GM20431 (cell line): ENCODE results near the gene SLC44A1.

ENCODE experiments used
- in situ Hi-C: fragments of 300-500 bp; cut with MseI, MboI; formaldehyde crosslinking; loops from one replicate; pipeline ENCODE4 v1.15.0; 2020; ENCODE audit warnings: low sequenced_read_pairs; ENCODE audit not compliant: unreplicated experiment

Gene SLC44A1

DNA sequence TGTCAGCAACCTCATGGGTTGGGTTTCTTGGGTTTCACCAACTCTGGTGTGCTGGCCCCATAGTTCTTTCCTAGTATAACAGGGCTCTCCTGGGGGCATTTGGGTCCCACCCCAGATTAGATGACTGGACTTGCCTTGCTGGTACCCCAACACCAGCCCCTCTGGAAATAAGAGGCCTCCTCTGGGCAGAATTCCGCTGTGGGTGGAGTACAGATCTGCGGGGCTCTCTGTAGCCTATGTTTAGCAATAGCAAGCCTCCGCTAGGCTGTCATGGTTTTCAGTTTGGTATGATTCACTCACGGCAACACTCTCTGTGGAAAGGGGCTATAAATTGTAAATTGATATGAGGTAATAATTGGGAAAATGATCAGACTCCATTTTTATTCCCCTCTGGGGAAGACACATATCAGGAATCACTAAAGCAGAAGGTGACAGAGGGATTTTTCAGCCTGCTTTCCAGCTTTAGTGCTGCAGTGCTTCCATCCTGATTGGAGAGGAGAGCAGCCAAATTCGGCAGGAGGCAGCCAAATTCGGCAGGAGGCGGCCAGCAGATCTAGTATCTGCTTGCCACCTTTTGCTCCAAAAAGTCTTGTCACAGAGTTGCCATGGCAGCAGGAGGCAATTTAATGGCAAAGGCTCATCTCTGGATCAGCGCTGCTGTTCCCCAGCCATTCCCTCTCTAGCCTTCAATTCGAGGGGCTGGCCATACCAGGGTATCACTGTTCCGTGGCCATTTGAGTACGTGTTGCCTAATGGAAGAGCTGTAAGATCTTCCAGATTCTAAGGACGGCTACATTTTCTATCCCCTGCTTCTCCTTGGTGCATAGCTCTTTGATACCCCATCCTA, 84.6 kb downstream of the SLC44A1 start:
- in situ Hi-C loops = no loop called here

DNA sequence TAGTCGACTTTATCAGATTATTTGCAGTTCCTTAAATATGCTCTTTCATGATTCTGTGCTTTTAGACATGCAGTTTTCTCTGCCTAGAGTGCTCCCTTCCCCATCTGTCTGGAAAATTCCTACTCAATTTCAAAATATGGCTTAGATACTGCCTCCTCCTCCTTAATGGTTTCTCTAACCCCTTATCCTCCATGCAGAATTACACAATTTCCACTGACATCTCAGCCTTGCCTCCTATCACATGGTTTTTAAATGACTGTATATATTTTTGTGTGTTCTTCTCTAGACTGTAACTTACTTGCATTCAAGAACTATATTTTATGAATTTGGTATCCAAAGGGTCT, 85.2 kb downstream of the SLC44A1 start:
- in situ Hi-C loops = no loop called here

- in situ Hi-C loops = no loop called here
Measured at GRCh38 chr9:105330201-105330600, 85.8 kb downstream of the SLC44A1 start.

DNA sequence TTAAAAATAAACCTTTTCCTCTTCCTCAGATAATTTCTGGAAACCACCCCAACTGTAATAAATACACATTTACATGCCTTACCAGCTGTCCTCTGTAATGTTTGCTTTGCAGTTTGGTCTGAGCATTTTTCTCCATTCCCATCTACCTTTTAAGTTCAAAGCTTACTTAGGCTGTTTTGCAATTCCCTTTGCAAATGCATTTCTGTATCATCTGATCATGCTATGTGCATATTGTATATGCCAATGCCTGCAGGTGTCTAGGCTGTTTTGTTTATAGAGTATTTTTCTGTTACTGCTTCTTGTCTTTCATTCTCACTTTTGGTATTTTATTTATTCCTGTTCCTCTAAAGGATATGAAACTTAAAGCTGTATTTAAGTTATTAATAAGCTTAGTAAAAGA, 86.3 kb downstream of the SLC44A1 start:
- in situ Hi-C loops = no loop called here

GRCh38 chr9:105331160-105331559, 86.7 kb downstream of the SLC44A1 start:
- in situ Hi-C loops = no loop called here

- in situ Hi-C loops = no loop called here
Measured at GRCh38 chr9:105331755-105332154, 87.3 kb downstream of the SLC44A1 start.

- in situ Hi-C loops = no loop called here
Measured at GRCh38 chr9:105332471-105332870, 88.0 kb downstream of the SLC44A1 start.

DNA sequence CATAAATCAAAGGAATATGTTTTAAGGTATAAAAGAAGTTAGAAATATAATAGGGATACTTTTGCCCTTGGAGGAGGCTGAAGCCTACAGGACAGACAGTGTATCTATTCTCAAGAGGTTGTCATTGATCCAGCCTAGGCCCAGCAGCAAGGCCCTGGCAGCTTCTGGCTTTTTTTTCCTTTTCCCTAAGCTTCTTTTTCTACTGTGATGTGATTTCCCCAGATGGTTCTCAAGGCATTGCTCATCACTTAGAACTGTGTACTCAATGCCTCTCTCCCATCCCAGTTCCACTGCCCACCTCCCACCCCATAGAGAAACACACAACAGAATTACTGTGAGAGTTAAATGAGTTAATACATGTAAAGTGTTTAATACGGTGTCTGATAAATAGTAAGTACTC, 88.6 kb downstream of the SLC44A1 start:
- in situ Hi-C loops = no loop called here

DNA sequence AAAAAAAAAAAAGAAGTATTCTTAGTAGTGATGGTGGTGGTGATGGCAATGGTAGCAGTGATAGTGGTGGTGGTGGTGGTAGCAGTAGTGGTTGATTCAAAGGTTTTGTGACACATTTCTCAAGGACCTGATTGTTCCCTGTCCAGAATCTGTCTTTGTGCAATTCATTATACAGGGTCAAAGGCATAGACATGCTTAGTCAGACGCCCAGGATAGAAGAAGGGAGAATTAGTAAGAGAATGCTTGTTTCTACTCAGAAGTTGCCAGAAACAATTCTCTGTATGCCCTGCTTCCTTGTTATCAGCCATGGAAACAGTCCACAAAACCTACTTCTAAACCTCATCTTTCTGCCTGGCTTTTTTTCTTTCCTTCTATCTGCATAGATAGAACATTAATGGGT, 89.4 kb downstream of the SLC44A1 start:
- in situ Hi-C loops = no loop called here

DNA sequence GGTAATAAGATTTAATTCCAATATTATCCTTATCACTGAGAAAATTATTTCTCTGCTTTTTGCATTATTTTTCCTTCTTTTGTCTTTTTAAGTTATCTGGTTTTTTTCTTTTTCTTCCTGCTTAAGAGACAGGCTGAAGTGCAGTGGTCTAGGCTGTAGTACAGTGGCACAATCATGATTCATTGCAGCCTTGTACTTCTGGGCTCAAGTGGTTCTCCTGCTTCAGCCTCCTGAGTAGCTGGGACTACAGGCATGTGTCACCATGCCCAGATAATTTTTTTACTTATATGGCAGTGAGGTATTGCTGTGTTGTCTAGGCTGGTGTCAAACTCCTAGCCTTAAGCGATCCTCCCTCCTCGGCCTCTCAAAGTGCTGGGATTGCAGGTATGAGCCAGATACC, 93.9 kb downstream of the SLC44A1 start:
- in situ Hi-C loops = no loop called here

DNA sequence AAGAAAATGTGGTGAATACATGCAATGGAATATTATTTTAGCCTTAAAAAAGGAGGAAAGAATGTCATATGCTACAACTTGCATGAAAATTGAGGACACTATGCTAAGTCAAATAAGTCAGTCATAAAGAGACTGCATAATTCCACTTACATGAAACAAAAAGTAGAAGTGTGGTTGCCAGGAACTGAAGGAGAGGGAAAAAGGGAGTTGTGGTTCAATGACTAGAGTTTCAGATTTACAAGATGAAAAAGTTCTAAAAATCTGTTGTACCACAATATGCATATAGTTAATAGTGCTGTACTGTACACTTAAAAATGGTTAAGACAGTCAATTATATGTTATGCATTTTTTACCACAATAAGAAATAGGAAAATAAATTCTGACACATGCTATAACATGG, 95.4 kb downstream of the SLC44A1 start:
- in situ Hi-C loops = no loop called here

- in situ Hi-C loops = no loop called here
Measured at GRCh38 chr9:105341434-105342146, 97.1 kb downstream of the SLC44A1 start.

DNA sequence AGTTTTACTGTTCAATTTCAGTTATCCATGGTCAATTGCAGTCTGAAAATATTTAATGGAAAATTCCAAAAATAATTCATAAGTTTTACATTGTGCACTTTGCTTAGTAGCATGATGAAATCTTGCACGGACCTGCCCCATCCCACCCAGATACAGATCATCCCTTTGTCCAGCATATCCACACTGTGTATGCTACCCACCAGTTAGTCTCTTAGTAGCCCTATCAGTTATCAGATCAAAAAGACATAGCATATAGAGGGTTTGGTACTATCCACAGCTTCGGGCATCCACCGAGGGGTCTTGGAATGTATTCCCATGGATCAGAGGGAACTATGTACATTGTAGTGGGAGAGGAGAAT, 97.7 kb downstream of the SLC44A1 start:
- in situ Hi-C loops = no loop called here

DNA sequence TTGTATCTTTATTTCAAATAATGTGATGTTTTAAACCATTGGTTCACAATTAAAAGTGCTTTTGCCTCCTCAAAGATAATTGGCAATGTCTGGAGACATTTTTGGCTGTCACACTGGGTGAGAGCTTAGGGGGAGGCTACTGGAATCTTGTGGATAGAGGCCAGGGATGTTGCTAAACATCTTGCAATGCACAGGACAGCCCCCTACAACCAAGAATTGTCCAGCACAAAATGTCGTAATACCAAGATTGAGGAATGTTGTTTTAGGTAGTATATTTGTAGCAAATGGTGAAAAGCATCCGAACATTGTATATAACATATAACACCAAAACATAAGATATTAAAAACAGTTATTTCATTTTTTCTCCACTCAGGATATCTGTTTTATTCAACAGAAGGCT, 99.8 kb downstream of the SLC44A1 start:
- in situ Hi-C loops = no loop called here

DNA sequence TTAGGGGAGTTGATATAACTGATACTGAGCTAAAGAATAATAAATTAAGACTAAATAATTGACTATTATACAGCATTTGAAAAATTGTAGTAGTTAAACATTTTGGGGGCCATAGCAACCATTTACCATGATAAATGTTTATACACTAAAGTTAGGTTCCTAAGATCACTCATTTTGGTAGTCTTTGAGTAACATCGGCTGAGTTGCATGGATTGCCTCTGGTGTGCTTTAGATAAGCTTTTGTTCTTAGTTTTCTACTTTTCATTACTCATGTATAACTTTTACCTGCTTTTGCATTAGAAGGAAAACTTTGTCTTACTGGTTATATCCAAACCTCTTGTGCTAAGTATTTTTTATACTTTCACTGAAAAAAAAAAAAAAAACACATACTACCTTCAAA, 101.2 kb downstream of the SLC44A1 start:
- in situ Hi-C loops = no loop called here

DNA sequence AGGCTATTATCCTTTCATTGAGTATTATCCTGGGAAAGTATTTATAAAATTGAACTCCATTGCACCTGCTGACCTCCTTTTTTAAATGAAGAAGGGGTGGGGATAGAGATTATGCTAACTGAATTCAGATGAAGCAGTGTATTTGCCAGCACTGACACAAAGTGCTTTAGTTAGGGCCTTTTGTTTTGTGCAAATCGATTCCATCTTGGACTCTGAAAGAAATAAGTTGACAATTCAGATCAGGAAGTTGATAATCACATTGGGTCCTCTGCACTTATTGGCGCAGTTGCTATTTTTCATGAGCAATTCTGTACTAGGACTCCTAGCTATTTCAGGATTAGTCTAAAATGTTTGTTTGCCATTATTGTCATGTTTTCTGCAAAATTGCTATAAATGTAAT, 101.8 kb downstream of the SLC44A1 start:
- in situ Hi-C loops = no loop called here

- in situ Hi-C loops = no loop called here
Measured at GRCh38 chr9:105354448-105354847, 110.0 kb downstream of the SLC44A1 start.

DNA sequence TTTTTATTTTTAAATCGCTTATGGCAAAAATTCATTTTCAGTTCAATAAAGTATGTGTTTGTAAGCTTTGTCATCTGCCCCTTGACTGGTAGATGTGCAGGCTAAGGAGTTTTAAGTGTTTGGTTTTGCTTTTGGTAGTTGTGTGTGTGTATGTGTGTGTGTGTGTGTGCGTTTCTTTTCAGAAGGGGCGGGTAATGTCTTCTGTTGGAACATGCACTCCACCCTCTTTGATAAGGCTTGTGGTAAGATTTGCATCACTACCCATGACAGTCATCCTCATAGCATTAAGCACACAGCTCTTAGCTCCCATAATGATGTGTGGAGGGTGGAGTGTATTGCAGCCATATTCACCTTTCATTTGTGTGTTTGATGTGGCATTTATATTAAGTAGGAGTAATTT, 111.3 kb downstream of the SLC44A1 start:
- in situ Hi-C loops = no loop called here

- in situ Hi-C loops = no loop called here
Measured at GRCh38 chr9:105357937-105358336, 113.5 kb downstream of the SLC44A1 start.

- in situ Hi-C loops = no loop called here
Measured at GRCh38 chr9:105359892-105360291, 115.4 kb downstream of the SLC44A1 start.

GRCh38 chr9:105360344-105360743, 115.9 kb downstream of the SLC44A1 start:
- in situ Hi-C loops = no loop called here

DNA sequence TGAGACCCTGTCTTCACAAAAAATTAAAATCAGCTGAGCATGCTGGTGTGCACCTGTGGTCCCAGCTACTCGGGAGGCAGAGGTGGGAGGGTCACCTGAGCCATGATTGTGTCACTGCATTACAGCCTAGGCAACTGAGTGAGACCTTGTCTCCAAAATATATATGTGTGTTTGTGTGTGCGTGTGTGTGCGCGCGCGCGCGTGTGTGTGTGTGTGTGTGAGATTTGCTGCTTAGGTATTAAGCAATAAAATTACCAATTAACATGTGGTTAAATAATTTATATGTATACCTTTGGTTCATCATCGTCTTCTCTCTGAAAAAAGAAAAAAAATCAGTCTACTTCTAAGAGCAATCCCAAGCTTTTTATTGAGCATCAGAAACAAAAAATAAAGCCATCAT, 117.4 kb downstream of the SLC44A1 start:
- in situ Hi-C loops = no loop called here
